GM19324 (cell line): ENCODE data around the gene SRSF1.
"Not testable (repeated sequence)": the region's sequence is repeated elsewhere in the genome, so short reads cannot be mapped to it uniquely, and the experiment has no call there.

ENCODE experiments used
- ATAC-seq: cut with Tn5 transposase; IDR thresholded peaks from one replicate; pipeline ENCODE4 v1.9.1; 2021; ENCODE audit warnings: mild to moderate bottlenecking, moderate library complexity; ENCODE audit not compliant: unreplicated experiment, low FRiP score

Gene SRSF1

GRCh38 chr17:57970710-57971109 is 36.3 kb downstream of the SRSF1 start:
- ATAC-seq, result no peak

GRCh38 chr17:57968456-57968855 is 38.6 kb downstream of the SRSF1 start:
- no peak for ATAC-seq

GRCh38 chr17:57966875-57967274 is 40.2 kb downstream of the SRSF1 start:
- no peak for ATAC-seq

GRCh38 chr17:57966246-57966645 is 40.8 kb downstream of the SRSF1 start:
- no peak for ATAC-seq

GRCh38 chr17:57965521-57966160 is 41.4 kb downstream of the SRSF1 start:
- ATAC-seq, result no peak

- no peak for ATAC-seq
Observed at GRCh38 chr17:57963149-57963511, 43.9 kb downstream of the SRSF1 start.

GRCh38 chr17:57962279-57963148 is 44.5 kb downstream of the SRSF1 start:
- ATAC-seq, result no peak

GRCh38 chr17:57959929-57960328 is 47.1 kb downstream of the SRSF1 start:
- ATAC-seq, result no peak

GRCh38 chr17:57958391-57958790 is 48.7 kb downstream of the SRSF1 start:
- ATAC-seq, result not testable (repeated sequence)

- no peak for ATAC-seq
Observed at GRCh38 chr17:57957886-57958285, 49.2 kb downstream of the SRSF1 start.

GRCh38 chr17:57957120-57957850 is 49.8 kb downstream of the SRSF1 start:
- no peak for ATAC-seq

GRCh38 chr17:57956291-57957119 is 50.5 kb downstream of the SRSF1 start:
- peak; percentile 66 for ATAC-seq

- no peak for ATAC-seq
Observed at GRCh38 chr17:57955183-57955931, 51.7 kb downstream of the SRSF1 start, which contains the start of gene CUEDC1. CUEDC1 (minus strand) TSS chr17:57955412; CDS start chr17:57885564, 69,848 bp downstream.

GRCh38 chr17:57954397-57955182 is 52.5 kb downstream of the SRSF1 start:
- no peak for ATAC-seq

- ATAC-seq, result no peak
Observed at GRCh38 chr17:57953705-57954396, 53.2 kb downstream of the SRSF1 start.
